GM12891 (cell line): ENCODE measurements around the gene PYGO1.
"Not testable (repeated sequence)": the region's sequence is repeated elsewhere in the genome, so short reads cannot be mapped to it uniquely, and the experiment has no call there.

Experiments used
- DNase-seq: peaks from one replicate; pipeline ENCODE4 v3.0.0; 2011; ENCODE audit warnings: low spot score; ENCODE audit not compliant: insufficient read length
- FAIRE-seq: peaks from 2 replicates; lab custom pipeline; 2011; peaks lifted over from hg19 to GRCh38; lab: Jason Lieb, UNC
- PAX5 ChIP-seq: IDR thresholded peaks from 2 replicates; pipeline ENCODE4 v1.6.1; 2011; ENCODE audit warnings: low read length, moderate library complexity, mild to moderate bottlenecking; ENCODE audit not compliant: insufficient read depth, severe bottlenecking
- POLR2A ChIP-seq: IDR thresholded peaks from 2 replicates; pipeline ENCODE4 v1.6.1; 2011; ENCODE audit warnings: low read depth, low read length, control low read depth
- POLR2AphosphoS5 ChIP-seq: IDR thresholded peaks from 2 replicates; pipeline ENCODE4 v1.6.1; 2011; ENCODE audit warnings: low read depth, low read length, control low read depth
- POU2F2 ChIP-seq: IDR thresholded peaks from 2 replicates; pipeline ENCODE4 v1.6.1; 2011; ENCODE audit warnings: low read depth, mild to moderate bottlenecking, control low read depth, low read length, moderate library complexity
- SPI1 ChIP-seq: IDR thresholded peaks from 2 replicates; pipeline ENCODE4 v1.6.1; 2011; ENCODE audit warnings: low read depth, low read length, control low read depth
- TAF1 ChIP-seq: IDR thresholded peaks from 2 replicates; pipeline ENCODE4 v1.6.1; 2011; ENCODE audit warnings: low read depth, low read length, control low read depth

The PYGO1 gene

GRCh38 chr15:55513152-55513551 is 75.0 kb downstream of the PYGO1 start:
- TF ChIP-seq POLR2AphosphoS5 (no peak), POU2F2 (no peak), SPI1 (no peak), TAF1 (no peak), POLR2A (no peak), PAX5 (no peak)
- FAIRE-seq: no peak

GRCh38 chr15:55507567-55507966 is 80.6 kb downstream of the PYGO1 start:
- TF ChIP-seq PAX5 (no peak), POU2F2 (no peak)
- DNase-seq: no peak
- no peak for FAIRE-seq

More at GRCh38 chr15:55513152-55513551, 75.0 kb downstream of the PYGO1 start:
- DNase-seq: no peak

GRCh38 chr15:55505407-55505806 is 82.7 kb downstream of the PYGO1 start:
- not testable (repeated sequence) for DNase-seq, FAIRE-seq

- no peak for DNase-seq
- TF ChIP-seq POLR2AphosphoS5 (no peak), SPI1 (no peak), PAX5 (no peak), POLR2A (no peak), POU2F2 (no peak), TAF1 (no peak)
- no peak for FAIRE-seq
Observed at GRCh38 chr15:55499151-55499550, 89.0 kb downstream of the PYGO1 start.

- TF ChIP-seq POLR2A: 0 out of 2 replicates have a peak, but pooled peaks have one; percentile 27
- TF ChIP-seq POU2F2: 0 out of 2 replicates have a peak, but pooled peaks have one; percentile 28
- FAIRE-seq: peak; percentile 85
Observed at GRCh38 chr15:55498109-55498938, 89.8 kb downstream of the PYGO1 start.

GRCh38 chr15:55496716-55497115 is 91.4 kb downstream of the PYGO1 start:
- no peak for FAIRE-seq
- DNase-seq: no peak
- no peak for TF ChIP-seq SPI1
- no peak for TF ChIP-seq PAX5
- no peak for TF ChIP-seq POU2F2
- TF ChIP-seq POLR2A: no peak
- no peak for TF ChIP-seq POLR2AphosphoS5
- no peak for TF ChIP-seq TAF1

More at GRCh38 chr15:55498109-55498938, 89.8 kb downstream of the PYGO1 start:
- DNase-seq: peak; percentile 64

GRCh38 chr15:55494931-55495330 is 93.2 kb downstream of the PYGO1 start:
- DNase-seq: no peak
- no peak for FAIRE-seq
- TF ChIP-seq PAX5 (no peak), POU2F2 (no peak), POLR2A (no peak), TAF1 (no peak), POLR2AphosphoS5 (no peak), SPI1 (no peak)

GRCh38 chr15:55488952-55489600 is 99.1 kb downstream of the PYGO1 start:
- not testable (repeated sequence) for DNase-seq, FAIRE-seq
